SH-SY5Y (cell line): ENCODE data around the gene FNDC8.

Source experiments
- GATA2 ChIP-seq: IDR thresholded peaks from 2 replicates; pipeline ENCODE4 v1.6.1; 2011; ENCODE audit warnings: mild to moderate bottlenecking, low read depth, low read length
- GATA3 ChIP-seq: IDR thresholded peaks from 2 replicates; pipeline ENCODE4 v1.6.1; 2011; ENCODE audit warnings: low read depth, mild to moderate bottlenecking, low read length, moderate library complexity

- TF ChIP-seq GATA3: no peak
- TF ChIP-seq GATA2: no peak
Measured at GRCh38 chr17:35170968-35171771, 49.8 kb downstream of the FNDC8 start.
